WTC11 (cell line): Measurements from ENCODE around the gene TTC28. TPM values are rescaled to one million over a fixed set of nuclear protein-coding genes. Genes with fewer than 3 reads are reported as not detected.

Experiments used
- ATAC-seq: fragments of 200-7000 bp; cut with Tn5 transposase; 2 replicates; pipeline ENCODE4 v1.10.0; 2021; ENCODE audit warnings: mild to moderate bottlenecking, moderate library complexity
- CTCF ChIA-PET: fragments of 300-600 bp; sonication (Branson Sonifier 250); formaldehyde crosslinking; loops from one replicate; lab custom pipeline; 2021; ENCODE audit warnings: antibody characterized with exemption; lab: Charles Lee
- POLR2A ChIA-PET: fragments of 350-600 bp; sonication (Branson Sonifier 250); formaldehyde crosslinking; loops from one replicate; lab custom pipeline; 2021; ENCODE audit warnings: antibody characterized with exemption; lab: Charles Lee
- DNase-seq: peaks from one replicate; pipeline ENCODE4 v3.0.0; 2021; ENCODE audit warnings: low spot score
- H3K27ac Mint-ChIP-seq: 2 replicates; pipeline ENCODE4 v1.8.0; 2021; ENCODE audit warnings: mixed read lengths
- H3K27me3 Mint-ChIP-seq: 2 replicates; pipeline ENCODE4 v1.8.0; 2021; ENCODE audit warnings: low read depth, mild to moderate bottlenecking, moderate library complexity, mixed read lengths
- H3K36me3 Mint-ChIP-seq: 2 replicates; pipeline ENCODE4 v1.8.0; 2021; ENCODE audit warnings: mixed read lengths
- H3K4me1 Mint-ChIP-seq: 2 replicates; pipeline ENCODE4 v1.8.0; 2022; ENCODE audit warnings: mixed read lengths
- H3K4me3 Mint-ChIP-seq: 2 replicates; pipeline ENCODE4 v1.8.0; 2021; ENCODE audit warnings: mild to moderate bottlenecking, moderate library complexity, mixed read lengths
- H3K9me3 Mint-ChIP-seq: 2 replicates; pipeline ENCODE4 v1.8.0; 2021; ENCODE audit warnings: mixed read lengths
- AFF4 ChIP-seq: sonication (generic); formaldehyde crosslinking; IDR thresholded peaks from 2 replicates; pipeline ENCODE4 v1.8.1; 2023; ENCODE audit warnings: mild to moderate bottlenecking, missing genetic modification reagents, borderline replicate concordance
- ATF6 ChIP-seq: sonication (generic); formaldehyde crosslinking; IDR thresholded peaks from 2 replicates; pipeline ENCODE4 v1.8.1; 2023; ENCODE audit warnings: mild to moderate bottlenecking, missing genetic modification reagents
- ETV6 ChIP-seq: sonication (generic); formaldehyde crosslinking; IDR thresholded peaks from 2 replicates; pipeline ENCODE4 v1.8.1; 2022; ENCODE audit warnings: mild to moderate bottlenecking, missing genetic modification reagents
- FOXP1 ChIP-seq: sonication (generic); formaldehyde crosslinking; IDR thresholded peaks from 2 replicates; pipeline ENCODE4 v1.8.0; 2022; ENCODE audit warnings: missing genetic modification reagents, mild to moderate bottlenecking, moderate library complexity, borderline replicate concordance
- HMGA2 ChIP-seq: fragments of 250-450 bp; sonication (Bioruptor Pico); IDR thresholded peaks from 2 replicates; pipeline ENCODE4 v1.4.0; 2021; ENCODE audit warnings: mild to moderate bottlenecking, moderate library complexity
- IRF2 ChIP-seq: sonication (generic); formaldehyde crosslinking; IDR thresholded peaks from 2 replicates; pipeline ENCODE4 v1.8.0; 2022; ENCODE audit warnings: low read depth, missing genetic modification reagents, borderline replicate concordance
- JAZF1 ChIP-seq: fragments of 250-450 bp; sonication (Bioruptor Pico); IDR thresholded peaks from 2 replicates; pipeline ENCODE4 v1.9.0; 2021; ENCODE audit warnings: moderate library complexity, mild to moderate bottlenecking, inconsistent platforms
- JUN ChIP-seq: sonication (generic); formaldehyde crosslinking; IDR thresholded peaks from 2 replicates; pipeline ENCODE4 v1.8.0; 2023; ENCODE audit warnings: mild to moderate bottlenecking, missing genetic modification reagents
- NR1H2 ChIP-seq: sonication (generic); formaldehyde crosslinking; IDR thresholded peaks from 2 replicates; pipeline ENCODE4 v1.9.0; 2021; ENCODE audit warnings: mild to moderate bottlenecking, moderate library complexity, missing genetic modification reagents
- PRRX2 ChIP-seq: fragments of 250-450 bp; sonication (Bioruptor Pico); IDR thresholded peaks from 2 replicates; pipeline ENCODE4 v1.8.0; 2021; ENCODE audit warnings: mild to moderate bottlenecking
- TP53 ChIP-seq: sonication (generic); formaldehyde crosslinking; IDR thresholded peaks from 2 replicates; pipeline ENCODE4 v1.8.1; 2023; ENCODE audit warnings: mild to moderate bottlenecking, missing genetic modification reagents
- ZNF219 ChIP-seq: sonication (generic); formaldehyde crosslinking; IDR thresholded peaks from 2 replicates; pipeline ENCODE4 v1.8.0; 2023; ENCODE audit warnings: missing genetic modification reagents, mild to moderate bottlenecking, borderline replicate concordance
- ZNF232 ChIP-seq: sonication (generic); formaldehyde crosslinking; IDR thresholded peaks from 2 replicates; pipeline ENCODE4 v1.8.0; 2022; ENCODE audit warnings: mild to moderate bottlenecking, missing genetic modification reagents
- total RNA-seq: library from RNA; stranded (reverse); gene quantifications from 3 replicates; pipeline ENCODE4 v1.2.3, GENCODE V29; 2021
- TF ChIP-seq, protein P1 (sequence below): sonication (generic); formaldehyde crosslinking; conservative IDR thresholded peaks from 2 replicates; pipeline ENCODE4 v1.8.1; 2022; ENCODE audit warnings: mild to moderate bottlenecking, missing genetic modification reagents
- TF ChIP-seq, protein P2 (sequence below): sonication (generic); formaldehyde crosslinking; IDR thresholded peaks from 2 replicates; pipeline ENCODE4 v1.8.1; 2023; ENCODE audit warnings: mild to moderate bottlenecking, moderate library complexity, missing genetic modification reagents
- TF ChIP-seq, protein P3 (sequence below): sonication (generic); formaldehyde crosslinking; IDR thresholded peaks from 2 replicates; pipeline ENCODE4 v1.8.0; 2022; ENCODE audit warnings: mild to moderate bottlenecking, missing genetic modification reagents
- TF ChIP-seq, protein P4 (sequence below): sonication (generic); formaldehyde crosslinking; IDR thresholded peaks from 2 replicates; pipeline ENCODE4 v1.8.0; 2022; ENCODE audit warnings: mild to moderate bottlenecking, missing genetic modification reagents
- TF ChIP-seq, protein P5 (sequence below): fragments of 250-450 bp; sonication (Bioruptor Pico); IDR thresholded peaks from 2 replicates; pipeline ENCODE4 v1.9.0; 2021; ENCODE audit warnings: mild to moderate bottlenecking, borderline replicate concordance

TTC28 gene
- total RNA-seq, 1 experiment from 2014 or later: 13.0 TPM

DNA sequence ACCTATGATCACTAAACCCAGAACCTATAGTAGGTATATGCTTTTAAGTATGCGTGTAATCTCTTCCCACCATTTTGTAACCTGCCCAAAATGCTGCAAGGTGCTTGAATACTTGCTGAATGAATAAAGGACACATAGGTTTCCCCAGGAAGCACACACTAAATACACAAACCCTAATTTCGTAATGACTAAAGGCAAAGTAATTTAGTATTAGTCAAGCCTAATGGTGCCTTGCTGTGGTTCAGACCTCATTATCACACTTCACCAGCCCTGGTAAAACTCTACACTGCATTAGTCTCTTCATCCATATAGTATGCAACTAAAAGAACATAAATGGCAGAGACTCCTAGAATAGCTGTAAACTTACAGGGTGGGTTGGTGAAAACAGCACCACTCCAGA is 471.6 kb downstream of the TTC28 start:
- H3K9me3 Mint-ChIP-seq: peaks cover 7% of the 10 kb centered on the region
- H3K4me3 Mint-ChIP-seq: no peak overlapping the region
- ChIA-PET CTCF (no interaction called here), POLR2A (no interaction called here)
- ATAC-seq (no peak), DNase-seq (no peak)
- H3K4me1 Mint-ChIP-seq: peaks cover 15% of the 10 kb centered on the region
- peaks cover 51% of the 10 kb centered on the region for H3K27me3 Mint-ChIP-seq
- H3K36me3 Mint-ChIP-seq: peaks cover 4% of the 10 kb centered on the region; the same call in 1 of the 2 replicates
- TF ChIP-seq, protein P1, sequence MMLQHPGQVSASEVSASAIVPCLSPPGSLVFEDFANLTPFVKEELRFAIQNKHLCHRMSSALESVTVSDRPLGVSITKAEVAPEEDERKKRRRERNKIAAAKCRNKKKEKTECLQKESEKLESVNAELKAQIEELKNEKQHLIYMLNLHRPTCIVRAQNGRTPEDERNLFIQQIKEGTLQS: no peak
- TF ChIP-seq IRF2: no peak
- TF ChIP-seq NR1H2 (CRISPR knock-in tag): no peak
- TF ChIP-seq JUN: no peak
- no peak for TF ChIP-seq ZNF219 (CRISPR knock-in tag)
- no peak for TF ChIP-seq ATF6 (CRISPR knock-in tag)
- TF ChIP-seq, protein P2, sequence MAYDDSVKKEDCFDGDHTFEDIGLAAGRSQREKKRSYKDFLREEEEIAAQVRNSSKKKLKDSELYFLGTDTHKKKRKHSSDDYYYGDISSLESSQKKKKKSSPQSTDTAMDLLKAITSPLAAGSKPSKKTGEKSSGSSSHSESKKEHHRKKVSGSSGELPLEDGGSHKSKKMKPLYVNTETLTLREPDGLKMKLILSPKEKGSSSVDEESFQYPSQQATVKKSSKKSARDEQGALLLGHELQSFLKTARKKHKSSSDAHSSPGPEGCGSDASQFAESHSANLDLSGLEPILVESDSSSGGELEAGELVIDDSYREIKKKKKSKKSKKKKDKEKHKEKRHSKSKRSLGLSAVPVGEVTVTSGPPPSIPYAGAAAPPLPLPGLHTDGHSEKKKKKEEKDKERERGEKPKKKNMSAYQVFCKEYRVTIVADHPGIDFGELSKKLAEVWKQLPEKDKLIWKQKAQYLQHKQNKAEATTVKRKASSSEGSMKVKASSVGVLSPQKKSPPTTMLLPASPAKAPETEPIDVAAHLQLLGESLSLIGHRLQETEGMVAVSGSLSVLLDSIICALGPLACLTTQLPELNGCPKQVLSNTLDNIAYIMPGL (CRISPR knock-in tag): no peak
- TF ChIP-seq ETV6 (CRISPR knock-in tag): no peak
- no peak for TF ChIP-seq FOXP1 (CRISPR knock-in tag)
- TF ChIP-seq PRRX2 (CRISPR knock-in tag): no peak
- TF ChIP-seq HMGA2 (CRISPR knock-in tag): no peak
- TF ChIP-seq, protein P3, sequence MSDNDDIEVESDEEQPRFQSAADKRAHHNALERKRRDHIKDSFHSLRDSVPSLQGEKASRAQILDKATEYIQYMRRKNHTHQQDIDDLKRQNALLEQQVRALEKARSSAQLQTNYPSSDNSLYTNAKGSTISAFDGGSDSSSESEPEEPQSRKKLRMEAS (CRISPR knock-in tag): no peak
- TF ChIP-seq TP53 (CRISPR knock-in tag): no peak
- no peak for TF ChIP-seq JAZF1
- no peak for TF ChIP-seq ZNF232 (CRISPR knock-in tag)
- no peak for TF ChIP-seq AFF4
- H3K27ac Mint-ChIP-seq: no peak overlapping the region

- POLR2A ChIA-PET: no interaction called here
- Mint-ChIP-seq H3K27me3 (peaks cover 51% of the 10 kb centered on the region), H3K4me3 (no peak overlapping the region), H3K36me3 (peaks cover 4% of the 10 kb centered on the region; the same call in 1 of the 2 replicates), H3K9me3 (peaks cover 7% of the 10 kb centered on the region), H3K4me1 (peaks cover 15% of the 10 kb centered on the region), H3K27ac (no peak overlapping the region)
- CTCF ChIA-PET: no interaction called here
- DNase-seq (no peak), ATAC-seq (no peak)
- TF ChIP-seq, protein P4, sequence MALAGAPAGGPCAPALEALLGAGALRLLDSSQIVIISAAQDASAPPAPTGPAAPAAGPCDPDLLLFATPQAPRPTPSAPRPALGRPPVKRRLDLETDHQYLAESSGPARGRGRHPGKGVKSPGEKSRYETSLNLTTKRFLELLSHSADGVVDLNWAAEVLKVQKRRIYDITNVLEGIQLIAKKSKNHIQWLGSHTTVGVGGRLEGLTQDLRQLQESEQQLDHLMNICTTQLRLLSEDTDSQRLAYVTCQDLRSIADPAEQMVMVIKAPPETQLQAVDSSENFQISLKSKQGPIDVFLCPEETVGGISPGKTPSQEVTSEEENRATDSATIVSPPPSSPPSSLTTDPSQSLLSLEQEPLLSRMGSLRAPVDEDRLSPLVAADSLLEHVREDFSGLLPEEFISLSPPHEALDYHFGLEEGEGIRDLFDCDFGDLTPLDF (CRISPR knock-in tag): no peak
- TF ChIP-seq, protein P5, sequence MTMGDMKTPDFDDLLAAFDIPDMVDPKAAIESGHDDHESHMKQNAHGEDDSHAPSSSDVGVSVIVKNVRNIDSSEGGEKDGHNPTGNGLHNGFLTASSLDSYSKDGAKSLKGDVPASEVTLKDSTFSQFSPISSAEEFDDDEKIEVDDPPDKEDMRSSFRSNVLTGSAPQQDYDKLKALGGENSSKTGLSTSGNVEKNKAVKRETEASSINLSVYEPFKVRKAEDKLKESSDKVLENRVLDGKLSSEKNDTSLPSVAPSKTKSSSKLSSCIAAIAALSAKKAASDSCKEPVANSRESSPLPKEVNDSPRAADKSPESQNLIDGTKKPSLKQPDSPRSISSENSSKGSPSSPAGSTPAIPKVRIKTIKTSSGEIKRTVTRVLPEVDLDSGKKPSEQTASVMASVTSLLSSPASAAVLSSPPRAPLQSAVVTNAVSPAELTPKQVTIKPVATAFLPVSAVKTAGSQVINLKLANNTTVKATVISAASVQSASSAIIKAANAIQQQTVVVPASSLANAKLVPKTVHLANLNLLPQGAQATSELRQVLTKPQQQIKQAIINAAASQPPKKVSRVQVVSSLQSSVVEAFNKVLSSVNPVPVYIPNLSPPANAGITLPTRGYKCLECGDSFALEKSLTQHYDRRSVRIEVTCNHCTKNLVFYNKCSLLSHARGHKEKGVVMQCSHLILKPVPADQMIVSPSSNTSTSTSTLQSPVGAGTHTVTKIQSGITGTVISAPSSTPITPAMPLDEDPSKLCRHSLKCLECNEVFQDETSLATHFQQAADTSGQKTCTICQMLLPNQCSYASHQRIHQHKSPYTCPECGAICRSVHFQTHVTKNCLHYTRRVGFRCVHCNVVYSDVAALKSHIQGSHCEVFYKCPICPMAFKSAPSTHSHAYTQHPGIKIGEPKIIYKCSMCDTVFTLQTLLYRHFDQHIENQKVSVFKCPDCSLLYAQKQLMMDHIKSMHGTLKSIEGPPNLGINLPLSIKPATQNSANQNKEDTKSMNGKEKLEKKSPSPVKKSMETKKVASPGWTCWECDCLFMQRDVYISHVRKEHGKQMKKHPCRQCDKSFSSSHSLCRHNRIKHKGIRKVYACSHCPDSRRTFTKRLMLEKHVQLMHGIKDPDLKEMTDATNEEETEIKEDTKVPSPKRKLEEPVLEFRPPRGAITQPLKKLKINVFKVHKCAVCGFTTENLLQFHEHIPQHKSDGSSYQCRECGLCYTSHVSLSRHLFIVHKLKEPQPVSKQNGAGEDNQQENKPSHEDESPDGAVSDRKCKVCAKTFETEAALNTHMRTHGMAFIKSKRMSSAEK (CRISPR knock-in tag): no peak
Measured at GRCh38 chr22:28207281-28208030, 472.2 kb downstream of the TTC28 start.
